Mesendoderm (in vitro differentiated cells): ENCODE data around the gene MOB3C.
"Not testable (repeated sequence)": the region's sequence is repeated elsewhere in the genome, so short reads cannot be mapped to it uniquely, and the experiment has no call there.

Source experiments
- DNase-seq: peaks from one replicate; pipeline ENCODE4 v3.0.0; 2013
- H2AK5ac ChIP-seq: 2 replicates; pipeline ENCODE4 v1.6.1; 2013; ENCODE audit warnings: low read length, inconsistent platforms
- H2BK120ac ChIP-seq: 2 replicates; pipeline ENCODE4 v1.6.1; 2013; ENCODE audit warnings: low read depth, mild to moderate bottlenecking, low read length, moderate library complexity, mixed read lengths
- H2BK15ac ChIP-seq: replicated peaks from 2 replicates; pipeline ENCODE4 v1.6.1; 2013; ENCODE audit warnings: low read depth, mild to moderate bottlenecking, moderate library complexity
- H2BK5ac ChIP-seq: 2 replicates; pipeline ENCODE4 v1.6.1; 2013; ENCODE audit warnings: low read length, inconsistent platforms
- H3K18ac ChIP-seq: 2 replicates; pipeline ENCODE4 v1.6.1; 2013; ENCODE audit warnings: mild to moderate bottlenecking, low read length, mixed read lengths
- H3K23ac ChIP-seq: one replicate; pipeline ENCODE4 v1.6.1; 2013; ENCODE audit warnings: low read length
- H3K27ac ChIP-seq: 2 replicates; pipeline ENCODE4 v1.5.1; 2013; ENCODE audit warnings: low read depth, mild to moderate bottlenecking, inconsistent platforms, low read length, moderate library complexity
- H3K27me3 ChIP-seq: 2 replicates; pipeline ENCODE4 v1.6.1; 2013; ENCODE audit warnings: low read length, control low read depth, mild to moderate bottlenecking, inconsistent platforms; ENCODE audit not compliant: insufficient read depth, poor library complexity
- H3K36me3 ChIP-seq: 2 replicates; pipeline ENCODE4 v1.6.1; 2013; ENCODE audit warnings: low read length, inconsistent platforms; ENCODE audit not compliant: control insufficient read depth, insufficient read depth
- H3K4ac ChIP-seq: one replicate; pipeline ENCODE4 v1.6.1; 2013; ENCODE audit warnings: low read depth, mild to moderate bottlenecking, low read length, moderate library complexity
- H3K4me1 ChIP-seq: 2 replicates; pipeline ENCODE4 v1.6.1; 2013; ENCODE audit warnings: low read depth, low read length, inconsistent platforms; ENCODE audit not compliant: control insufficient read depth
- H3K4me2 ChIP-seq: 2 replicates; pipeline ENCODE4 v1.6.1; 2013; ENCODE audit warnings: low read length
- H3K4me3 ChIP-seq: 2 replicates; pipeline ENCODE4 v1.5.1; 2013; ENCODE audit warnings: mild to moderate bottlenecking, low read length
- H3K56ac ChIP-seq: one replicate; pipeline ENCODE4 v1.6.1; 2013; ENCODE audit warnings: low read length
- H3K79me1 ChIP-seq: 2 replicates; pipeline ENCODE4 v1.6.1; 2013; ENCODE audit warnings: low read length, inconsistent platforms
- H3K79me2 ChIP-seq: 2 replicates; pipeline ENCODE4 v1.6.1; 2013; ENCODE audit warnings: mild to moderate bottlenecking, low read length; ENCODE audit not compliant: control insufficient read depth, insufficient read depth
- H3K9ac ChIP-seq: 2 replicates; pipeline ENCODE4 v1.6.1; 2013; ENCODE audit warnings: low read length, inconsistent platforms
- H4K5ac ChIP-seq: one replicate; pipeline ENCODE4 v1.6.1; 2013; ENCODE audit warnings: low read length
- H4K8ac ChIP-seq: one replicate; pipeline ENCODE4 v1.6.1; 2013; ENCODE audit warnings: low read depth, mild to moderate bottlenecking, control low read depth, low read length, moderate library complexity
- WGBS: extraction: QIAGEN DNeasy Blood & Tissue Kit; methylation state at CpG from one replicate; pipeline ENCODE4 v1.1.7; 2013; ENCODE audit warnings: low lambda C conversion rate, missing lambda C conversion rate; ENCODE audit not compliant: insufficient coverage; ENCODE audit errors: extremely low coverage; 5-methylcytosine and 5-hydroxymethylcytosine counted together

Gene MOB3C

GRCh38 chr1:46652321-46653100, 35.9 kb upstream of the MOB3C start:
- no peak overlapping the region for H2BK120ac ChIP-seq
- H3K4me3 ChIP-seq, result no peak overlapping the region
- no peaks in the 10 kb centered on the region for H3K79me2 ChIP-seq
- no peak overlapping the region for H3K56ac ChIP-seq
- no peak for DNase-seq
- no peak overlapping the region for H2AK5ac ChIP-seq
- no peaks in the 10 kb centered on the region for H3K4me1 ChIP-seq
- no peaks in the 10 kb centered on the region for H3K27me3 ChIP-seq
- no CpG with 5 or more reads among the region's 6 CpGs for WGBS
- no peak overlapping the region for H2BK5ac ChIP-seq
- no peak overlapping the region for H3K18ac ChIP-seq
- H4K8ac ChIP-seq, result no peak overlapping the region
- H2BK15ac ChIP-seq, result no peak overlapping the region
- H3K9ac ChIP-seq, result no peak overlapping the region
- H4K5ac ChIP-seq, result no peak overlapping the region
- H3K79me1 ChIP-seq, result no peaks in the 10 kb centered on the region
- H3K4me2 ChIP-seq, result no peak overlapping the region
- no peaks in the 10 kb centered on the region for H3K36me3 ChIP-seq
- no peak overlapping the region for H3K27ac ChIP-seq
- no peak overlapping the region for H3K4ac ChIP-seq
- no peak overlapping the region for H3K23ac ChIP-seq

DNA sequence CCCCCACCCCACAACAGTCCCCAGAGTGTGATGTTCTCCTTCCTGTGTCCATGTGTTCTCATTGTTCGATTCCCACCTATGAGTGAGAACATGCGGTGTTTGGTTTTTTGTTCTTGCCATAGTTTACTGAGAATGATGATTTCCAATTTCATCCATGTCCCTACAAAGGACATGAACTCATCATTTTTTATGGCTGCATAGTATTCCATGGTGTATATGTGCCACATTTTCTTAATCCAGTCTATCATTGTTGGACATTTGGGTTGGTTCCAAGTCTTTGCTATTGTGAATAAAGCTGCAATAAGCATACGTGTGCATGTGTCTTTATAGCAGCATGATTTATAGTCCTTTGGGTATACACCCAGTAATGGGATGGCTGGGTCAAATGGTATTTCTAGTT, 34.5 kb upstream of the MOB3C start:
- not testable (repeated sequence) for H3K79me2 ChIP-seq, H3K4me3 ChIP-seq, H3K36me3 ChIP-seq, H3K4ac ChIP-seq, H3K4me2 ChIP-seq, H2BK15ac ChIP-seq, H3K27ac ChIP-seq, H2AK5ac ChIP-seq, DNase-seq, H3K79me1 ChIP-seq, H3K4me1 ChIP-seq, H3K18ac ChIP-seq, H2BK120ac ChIP-seq, H3K27me3 ChIP-seq, H4K8ac ChIP-seq, H3K9ac ChIP-seq, H3K56ac ChIP-seq, H4K5ac ChIP-seq, H2BK5ac ChIP-seq, H3K23ac ChIP-seq
- no CpG with 5 or more reads among the region's 3 CpGs for WGBS

DNA sequence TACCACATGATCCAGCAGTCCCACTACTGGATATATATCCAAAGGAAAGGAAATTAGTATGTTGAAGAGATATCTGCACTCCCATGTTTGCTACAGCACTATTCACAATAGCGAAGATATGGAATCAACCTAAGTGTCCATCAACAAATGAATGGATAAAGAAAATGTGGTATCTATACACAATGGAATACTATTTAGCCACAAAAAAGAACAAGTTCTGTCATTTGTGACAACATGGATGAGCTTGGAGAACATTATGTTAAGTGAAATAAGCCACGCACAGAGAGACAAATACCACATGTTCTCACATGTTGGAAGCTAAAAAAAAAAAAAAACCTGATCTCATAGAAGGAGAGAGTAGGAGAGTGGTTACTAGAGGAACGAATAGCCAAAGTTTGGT, 33.9 kb upstream of the MOB3C start:
- Histone ChIP-seq H3K4me2 (no peak overlapping the region), H3K27me3 (no peaks in the 10 kb centered on the region), H3K23ac (no peak overlapping the region), H2BK15ac (no peak overlapping the region), H3K79me2 (no peaks in the 10 kb centered on the region), H3K56ac (no peak overlapping the region), H3K27ac (no peak overlapping the region), H3K79me1 (no peaks in the 10 kb centered on the region), H3K9ac (no peak overlapping the region), H4K8ac (no peak overlapping the region), H3K4me1 (no peaks in the 10 kb centered on the region), H3K18ac (no peak overlapping the region), H3K4ac (no peak overlapping the region), H2BK5ac (no peak overlapping the region), H2AK5ac (no peak overlapping the region), H4K5ac (no peak overlapping the region), H3K36me3 (no peaks in the 10 kb centered on the region), H3K4me3 (no peak overlapping the region), H2BK120ac (no peak overlapping the region)
- no peak for DNase-seq
- WGBS, result no CpG with 5 or more reads among the region's 3 CpGs

DNA sequence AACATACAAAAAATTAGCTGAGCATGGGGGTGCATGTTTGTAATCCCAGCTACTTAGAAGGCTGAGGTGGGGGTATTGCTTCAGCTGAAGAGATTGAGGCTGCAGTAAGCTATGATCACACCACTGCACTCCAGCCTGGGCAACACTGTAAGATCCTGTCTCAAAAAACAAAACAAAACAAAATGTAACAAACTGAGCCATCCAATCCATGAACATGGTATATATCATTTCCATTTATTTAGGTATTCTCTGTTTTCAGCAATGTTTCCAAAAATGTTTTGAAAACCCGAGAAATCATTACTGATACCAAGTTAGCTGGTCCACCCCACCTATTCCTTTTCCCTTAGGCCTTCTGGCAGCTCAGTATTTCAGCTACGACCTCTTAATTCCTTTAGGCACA, 33.2 kb upstream of the MOB3C start:
- no peak overlapping the region for H2AK5ac ChIP-seq
- no peaks in the 10 kb centered on the region for H3K79me2 ChIP-seq
- no peak overlapping the region for H2BK120ac ChIP-seq
- DNase-seq, result no peak
- no peak overlapping the region for H3K4me3 ChIP-seq
- no peak overlapping the region for H3K18ac ChIP-seq
- no peak overlapping the region for H3K4me2 ChIP-seq
- H2BK5ac ChIP-seq, result no peak overlapping the region
- no peak overlapping the region for H4K8ac ChIP-seq
- H3K9ac ChIP-seq, result no peak overlapping the region
- WGBS, result no CpG with 5 or more reads among the region's 2 CpGs
- no peak overlapping the region for H3K27ac ChIP-seq
- H3K4me1 ChIP-seq, result no peaks in the 10 kb centered on the region
- H3K4ac ChIP-seq, result no peak overlapping the region
- H2BK15ac ChIP-seq, result no peak overlapping the region
- no peaks in the 10 kb centered on the region for H3K36me3 ChIP-seq
- no peak overlapping the region for H4K5ac ChIP-seq
- H3K23ac ChIP-seq, result no peak overlapping the region
- H3K56ac ChIP-seq, result no peak overlapping the region
- no peaks in the 10 kb centered on the region for H3K79me1 ChIP-seq
- no peaks in the 10 kb centered on the region for H3K27me3 ChIP-seq

- no peak overlapping the region for H4K5ac ChIP-seq
- H3K79me2 ChIP-seq, result no peaks in the 10 kb centered on the region
- no peak overlapping the region for H3K27ac ChIP-seq
- no peaks in the 10 kb centered on the region for H3K36me3 ChIP-seq
- H3K56ac ChIP-seq, result no peak overlapping the region
- no peak overlapping the region for H3K4me3 ChIP-seq
- no peak overlapping the region for H2AK5ac ChIP-seq
- H3K79me1 ChIP-seq, result no peaks in the 10 kb centered on the region
- H3K9ac ChIP-seq, result no peak overlapping the region
- no peak overlapping the region for H2BK15ac ChIP-seq
- no peak overlapping the region for H3K4me2 ChIP-seq
- no peak overlapping the region for H3K4ac ChIP-seq
- H3K23ac ChIP-seq, result no peak overlapping the region
- H3K4me1 ChIP-seq, result no peaks in the 10 kb centered on the region
- H2BK5ac ChIP-seq, result no peak overlapping the region
- no peak overlapping the region for H3K18ac ChIP-seq
- whole genome bisulfite sequencing, result no CpG with 5 or more reads among the region's 3 CpGs
- DNase-seq, result no peak
- no peak overlapping the region for H4K8ac ChIP-seq
- H3K27me3 ChIP-seq, result no peaks in the 10 kb centered on the region
- H2BK120ac ChIP-seq, result no peak overlapping the region
Observed at GRCh38 chr1:46647611-46648010, 31.0 kb upstream of the MOB3C start.

DNA sequence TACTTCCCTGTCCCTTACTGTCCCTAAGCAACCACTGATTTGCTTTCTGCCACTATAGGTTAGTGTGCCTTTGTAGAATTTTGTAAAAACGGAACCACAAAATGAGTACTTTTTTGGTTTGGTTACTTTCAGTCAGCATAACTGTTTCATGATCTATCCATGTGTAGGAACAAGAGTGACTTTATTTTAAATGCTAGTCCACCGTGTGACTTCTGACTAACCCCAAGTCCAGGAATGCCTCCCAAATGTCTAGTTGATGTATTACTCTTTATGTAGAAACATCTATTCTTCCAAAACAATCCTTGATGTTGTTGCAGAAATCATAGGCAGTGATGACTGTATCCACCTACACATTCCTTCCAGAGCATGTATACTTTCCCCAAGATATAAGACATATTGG, 30.2 kb upstream of the MOB3C start:
- no peaks in the 10 kb centered on the region for H3K27me3 ChIP-seq
- H3K18ac ChIP-seq, result no peak overlapping the region
- no peaks in the 10 kb centered on the region for H3K4me1 ChIP-seq
- no peak overlapping the region for H2BK15ac ChIP-seq
- no peaks in the 10 kb centered on the region for H3K79me2 ChIP-seq
- H2BK120ac ChIP-seq, result no peak overlapping the region
- no peaks in the 10 kb centered on the region for H3K79me1 ChIP-seq
- no CpG with 5 or more reads among the region's 2 CpGs for WGBS
- no peak overlapping the region for H3K56ac ChIP-seq
- H3K23ac ChIP-seq, result no peak overlapping the region
- no peak overlapping the region for H3K4ac ChIP-seq
- no peak overlapping the region for H2AK5ac ChIP-seq
- no peak overlapping the region for H4K5ac ChIP-seq
- no peak overlapping the region for H3K9ac ChIP-seq
- no peak for DNase-seq
- H3K36me3 ChIP-seq, result no peaks in the 10 kb centered on the region
- H4K8ac ChIP-seq, result no peak overlapping the region
- no peak overlapping the region for H3K4me3 ChIP-seq
- H2BK5ac ChIP-seq, result no peak overlapping the region
- H3K4me2 ChIP-seq, result no peak overlapping the region
- no peak overlapping the region for H3K27ac ChIP-seq
